ENCODE results near the gene ADSS1.
"Not testable (repeated sequence)": the region's sequence is repeated elsewhere in the genome, so short reads cannot be mapped to it uniquely, and the experiment has no call there.

Gene ADSS1

DNA sequence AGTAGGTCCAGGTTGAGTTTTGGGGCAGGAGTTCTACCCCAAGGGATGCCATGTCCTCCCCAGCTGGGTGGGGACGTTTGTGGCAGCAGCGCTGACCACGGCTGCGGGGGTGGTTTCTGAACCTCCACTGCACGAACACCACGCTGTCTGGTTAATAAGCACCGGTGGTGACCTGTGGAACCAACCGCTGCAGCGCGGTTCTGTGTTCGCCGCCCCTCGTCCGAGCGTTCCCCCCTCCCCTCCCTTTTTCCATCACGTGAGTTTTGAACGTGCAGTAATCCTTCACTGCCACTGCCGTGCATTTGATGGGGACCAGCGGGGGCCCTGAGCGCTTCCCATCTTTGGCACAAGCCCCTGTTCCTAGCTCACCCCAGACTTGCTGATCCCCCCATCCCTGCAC, 6.4 kb upstream of the ADSS1 start:
- no peak for DNase-seq (ENCODE audit: low spot score)

DNA sequence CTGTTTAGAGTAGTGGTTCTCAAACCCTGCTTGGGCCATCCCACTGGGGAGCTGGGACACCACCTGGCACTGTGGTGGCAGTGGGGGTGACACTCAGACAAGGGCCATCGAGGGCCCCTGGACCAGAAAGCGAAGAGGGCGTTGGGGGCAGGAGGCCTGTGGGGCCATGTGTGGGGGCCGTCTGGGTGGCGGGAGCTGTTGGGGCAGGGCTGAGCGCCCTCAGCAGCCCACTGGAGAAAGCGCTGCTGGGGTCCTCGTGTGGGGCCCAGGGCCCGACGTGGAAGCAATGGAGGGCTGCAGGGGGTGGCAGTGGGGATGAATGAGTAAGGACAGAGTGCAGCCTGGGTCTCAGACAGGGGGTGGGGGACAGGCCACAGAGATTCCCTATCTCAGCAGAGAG, 5.9 kb upstream of the ADSS1 start:
- DNase-seq (ENCODE audit: low spot score) = no peak

DNA sequence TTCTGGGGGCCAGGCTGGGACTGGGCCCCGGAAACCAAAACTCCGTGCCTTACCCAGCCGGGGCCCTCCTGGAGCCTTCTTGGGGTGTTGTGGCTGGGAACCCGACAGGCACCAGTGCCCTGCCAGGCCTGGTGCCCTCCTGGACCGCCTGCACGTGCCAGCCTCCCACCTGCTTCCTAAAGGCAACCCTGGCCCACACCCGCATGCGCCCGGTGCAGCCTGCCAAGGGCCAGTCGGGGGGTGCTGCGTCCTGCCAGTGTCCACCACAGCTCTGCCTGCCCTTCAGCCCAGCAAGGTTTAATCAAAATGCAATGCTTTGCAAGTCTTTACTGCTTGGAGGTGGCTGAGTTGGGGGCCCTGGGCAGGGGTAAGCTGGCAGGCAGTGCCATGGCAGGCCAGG, 5.2 kb upstream of the ADSS1 start:
- no peak for DNase-seq (ENCODE audit: low spot score)

DNA sequence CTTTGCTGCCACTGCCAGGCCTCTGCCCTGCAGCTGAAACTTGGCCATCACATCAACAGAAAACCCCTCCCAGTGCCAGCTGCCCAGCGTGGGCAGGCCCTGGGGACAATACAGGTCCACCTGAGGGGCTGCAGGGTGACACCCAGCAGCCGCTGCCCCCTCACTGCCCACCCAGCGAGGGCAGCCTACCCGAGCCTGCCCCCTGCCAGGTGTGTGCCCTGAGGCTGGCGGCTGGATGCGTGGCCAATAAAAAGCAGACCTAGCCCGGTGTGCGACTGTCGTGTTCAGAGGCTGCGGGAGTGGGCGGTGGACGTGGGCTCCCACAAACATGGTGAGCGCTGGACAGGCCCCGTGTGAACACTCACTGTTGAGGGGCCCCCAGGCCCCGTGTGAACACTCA, 4.7 kb upstream of the ADSS1 start:
- DNase-seq (ENCODE audit: low spot score) = no peak

DNA sequence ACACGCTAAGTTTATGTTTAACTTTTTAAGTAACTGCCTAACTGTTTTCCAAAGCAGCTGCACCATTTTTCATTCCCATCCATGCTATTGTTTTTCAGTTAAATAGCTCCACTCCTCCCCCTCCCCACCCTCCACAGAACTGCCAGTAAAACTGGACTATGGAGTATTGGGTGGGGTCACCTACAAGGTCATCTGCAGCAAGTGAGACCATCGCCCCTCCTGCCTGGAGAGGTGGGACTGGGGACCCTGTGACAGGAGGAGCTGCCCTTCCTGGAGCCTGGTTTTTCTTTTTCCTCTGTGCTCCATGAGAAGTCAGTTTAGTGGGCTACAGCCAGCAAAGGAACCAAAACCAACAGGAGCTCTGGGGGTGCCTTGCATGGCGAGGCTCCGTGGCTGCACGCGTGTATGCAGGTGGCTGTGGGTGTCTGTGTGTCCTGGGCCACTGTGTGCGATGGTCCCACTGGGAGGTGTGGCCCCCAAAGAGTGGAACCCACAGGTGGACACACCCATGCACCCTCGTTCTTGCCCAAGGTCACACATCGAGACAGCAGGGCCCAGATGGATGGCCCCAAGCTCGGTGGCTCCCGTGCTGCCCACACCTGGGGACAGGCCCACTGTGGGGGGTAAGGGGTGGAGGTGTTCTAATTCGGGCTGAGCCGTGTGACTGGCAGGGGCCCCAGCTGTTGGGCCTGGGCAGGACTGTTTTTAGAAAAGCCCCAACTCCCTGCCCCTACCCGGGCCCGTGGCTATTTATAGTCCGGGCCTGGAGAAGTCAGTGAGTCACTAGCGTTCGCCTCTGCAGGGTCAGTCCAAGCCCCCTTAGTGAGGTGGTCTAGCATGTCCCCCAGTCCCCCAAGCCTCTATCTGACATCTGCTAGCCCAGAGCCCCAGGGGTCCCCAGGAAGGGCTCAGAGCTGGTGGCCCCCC, 2.3 kb upstream of the ADSS1 start:
- DNase-seq (ENCODE audit: low spot score) = no peak

DNA sequence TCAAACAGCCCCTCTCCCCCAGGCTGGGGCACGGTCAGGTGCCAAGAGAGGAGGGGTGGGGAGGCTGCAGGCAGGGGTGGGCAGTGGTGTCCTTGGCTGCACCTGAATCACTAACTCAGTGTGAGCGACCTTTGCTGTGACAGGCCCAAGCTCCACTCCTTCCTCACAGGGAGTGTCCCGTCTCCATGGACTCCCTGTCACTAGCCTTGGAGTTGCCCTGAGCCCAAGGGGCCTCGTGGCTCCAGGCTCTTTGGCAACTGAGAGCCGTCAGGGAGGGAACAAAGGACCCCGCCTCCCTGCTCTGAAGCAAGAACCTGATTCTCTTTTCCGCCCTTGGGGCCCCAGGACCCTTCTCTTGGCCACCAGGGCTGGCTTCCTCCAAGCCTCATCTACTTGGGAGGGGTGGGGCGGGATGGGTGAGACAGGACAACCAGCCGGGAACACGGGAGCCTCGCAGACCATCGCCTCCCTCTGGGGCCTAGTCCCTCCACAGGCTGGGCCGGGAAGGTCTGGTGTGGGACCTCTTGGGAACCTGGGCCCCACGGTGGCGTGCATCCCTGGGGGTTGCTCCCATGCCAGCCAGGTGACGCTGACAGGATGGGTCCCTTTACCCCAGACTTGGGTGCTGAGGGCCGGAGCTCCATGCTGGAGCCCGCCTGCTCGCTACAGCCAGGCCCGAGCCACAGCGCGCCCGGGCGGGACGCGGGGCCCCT, 935 bp upstream of the ADSS1 start:
- DNase-seq (ENCODE audit: low spot score) = no peak

DNA sequence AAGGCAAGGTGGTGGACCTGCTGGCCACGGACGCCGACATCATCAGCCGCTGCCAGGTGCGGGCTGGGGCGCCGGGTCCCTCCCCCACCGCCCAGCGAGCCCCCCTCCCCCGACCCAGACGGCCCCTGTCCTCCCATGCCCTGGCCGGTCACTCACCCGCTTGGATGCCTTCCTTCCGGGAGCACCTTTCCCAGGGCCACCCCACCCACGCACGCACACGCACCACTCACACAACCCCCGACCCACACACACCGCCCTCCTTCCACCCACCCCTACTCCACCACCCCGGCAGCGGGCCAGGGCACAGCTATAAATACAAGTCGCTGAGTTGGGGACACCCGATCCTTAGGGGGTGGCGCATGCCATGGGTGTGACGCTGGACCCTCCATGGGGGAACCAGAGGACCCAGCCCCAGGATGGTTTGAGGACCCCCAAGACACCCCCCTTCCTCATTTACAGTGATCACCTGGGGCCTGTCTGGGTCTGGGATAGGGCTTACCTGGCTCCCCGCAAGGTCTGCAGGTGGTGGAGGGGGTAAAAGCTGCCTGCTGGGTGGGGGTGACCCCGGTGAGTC, 465 bp downstream of the ADSS1 start:
- no peak for DNase-seq (ENCODE audit: low spot score)

DNA sequence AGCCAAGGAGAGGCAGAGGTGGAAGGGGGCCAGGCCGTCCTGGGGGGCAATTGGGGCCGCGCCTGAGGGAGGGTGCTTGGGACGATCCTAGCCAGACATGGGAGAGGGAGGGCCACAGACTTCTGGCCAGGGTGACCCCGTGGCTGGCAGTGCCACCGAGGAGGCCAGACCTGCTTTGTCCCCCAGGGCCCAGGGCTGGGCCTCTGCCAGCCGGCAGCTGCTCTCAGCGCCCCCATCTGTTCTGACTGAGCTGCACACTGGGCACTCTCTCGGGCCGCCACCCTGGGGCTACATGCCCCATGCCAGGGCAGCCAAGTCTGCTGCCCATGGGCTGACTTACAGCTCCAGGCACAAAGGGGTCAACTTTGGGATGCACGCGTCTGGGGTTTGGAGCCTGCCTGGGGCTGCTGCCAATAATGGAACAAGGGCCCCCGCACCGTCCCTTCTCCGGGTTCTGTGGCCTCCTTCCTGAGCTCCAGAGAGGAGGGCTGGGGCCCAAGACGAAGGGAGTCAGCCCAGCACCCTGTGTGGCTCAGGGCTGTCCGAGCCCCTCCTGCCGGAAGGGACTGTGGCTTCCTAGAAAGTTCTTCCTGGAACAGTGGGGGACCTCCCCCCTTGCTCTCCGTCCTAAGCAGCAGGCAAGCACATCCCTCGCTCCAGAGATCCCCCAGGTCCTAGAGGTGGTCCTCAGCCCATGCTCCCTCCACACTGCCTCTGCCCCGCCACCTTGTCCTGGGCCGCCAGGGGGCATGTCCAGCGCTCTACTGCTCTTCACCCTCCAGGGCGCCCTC, 1.1 kb downstream of the ADSS1 start:
- no peak for DNase-seq (ENCODE audit: low spot score)

DNA sequence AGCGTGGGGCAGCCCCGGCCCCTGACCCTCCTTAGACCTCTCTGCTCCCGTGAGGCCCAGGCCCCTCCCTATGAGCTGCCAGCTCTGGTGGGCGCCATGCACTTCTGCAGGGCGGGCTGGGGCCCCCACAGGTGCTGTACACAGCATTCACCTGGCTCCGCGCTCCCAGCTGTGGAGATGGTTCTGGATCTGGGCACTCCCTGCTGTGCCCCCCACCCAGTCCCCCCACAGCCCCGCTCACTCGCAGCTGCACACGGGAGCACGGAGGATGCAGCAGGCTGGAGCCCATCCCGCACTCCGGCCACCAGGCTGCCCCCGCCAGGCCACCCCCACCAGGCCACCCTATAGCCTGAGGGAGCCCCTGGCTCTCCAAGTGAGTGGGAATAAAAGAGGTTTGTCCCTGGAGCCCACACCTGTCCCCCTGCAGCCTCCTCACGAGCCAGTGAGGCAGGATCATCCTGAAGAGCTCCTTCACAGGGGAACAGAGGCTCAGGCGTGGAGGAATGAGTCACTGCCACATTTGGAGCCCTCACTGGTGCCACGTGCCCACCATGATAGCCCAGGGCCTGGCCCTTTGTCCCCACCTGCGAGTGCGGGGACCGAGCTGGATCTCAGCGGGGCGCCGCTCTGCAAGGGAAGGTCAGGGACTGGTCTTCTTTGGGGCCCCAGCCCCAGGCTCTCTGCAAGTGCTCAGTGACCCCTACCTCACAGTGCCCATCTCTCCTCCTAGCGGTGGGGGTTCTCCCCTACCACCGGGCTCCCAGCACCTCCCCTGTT, 1.9 kb downstream of the ADSS1 start:
- no peak for DNase-seq (ENCODE audit: low spot score)

DNA sequence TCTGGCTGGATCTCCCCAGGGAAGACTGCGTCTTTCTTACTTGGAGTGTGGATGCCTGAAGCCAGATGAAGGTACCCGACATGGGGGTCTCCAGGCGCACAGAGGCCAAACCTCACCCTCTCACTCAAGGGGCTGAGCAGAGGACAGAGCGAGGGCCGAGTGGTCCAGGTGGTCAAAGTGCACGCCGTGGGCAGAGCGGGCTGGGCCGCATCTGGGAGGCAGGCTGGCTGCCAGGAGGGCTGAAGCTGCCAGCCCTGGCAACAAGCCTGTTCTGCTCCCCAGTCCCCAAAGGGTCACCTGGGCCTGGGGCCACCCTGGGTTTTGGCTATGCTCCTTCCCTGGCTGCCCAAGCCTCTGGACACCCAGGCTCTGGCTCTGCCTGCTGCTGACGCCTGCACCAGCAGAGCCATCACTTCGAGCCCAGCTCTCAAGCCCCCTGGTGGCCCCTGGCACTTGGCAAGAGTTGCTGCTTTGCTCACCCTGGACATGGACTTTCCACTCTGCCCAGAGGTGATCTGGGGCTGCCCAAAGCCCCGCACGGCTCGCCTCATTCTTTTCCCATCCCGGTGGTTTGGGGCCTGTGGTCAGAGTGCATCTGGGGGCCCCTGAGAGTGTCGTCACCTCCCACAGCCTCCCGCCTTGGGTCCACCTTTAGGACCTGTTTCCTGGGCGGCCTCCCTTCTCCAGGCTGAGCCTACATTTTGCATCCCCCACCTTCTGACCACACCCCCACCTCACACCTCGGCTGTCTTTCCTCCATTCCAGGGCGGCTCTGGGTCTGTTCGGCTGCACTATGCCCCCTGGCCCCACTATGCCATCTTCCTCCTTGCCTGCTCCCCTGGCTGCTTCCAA, 2.8 kb downstream of the ADSS1 start:
- no peak for DNase-seq (ENCODE audit: low spot score)

DNA sequence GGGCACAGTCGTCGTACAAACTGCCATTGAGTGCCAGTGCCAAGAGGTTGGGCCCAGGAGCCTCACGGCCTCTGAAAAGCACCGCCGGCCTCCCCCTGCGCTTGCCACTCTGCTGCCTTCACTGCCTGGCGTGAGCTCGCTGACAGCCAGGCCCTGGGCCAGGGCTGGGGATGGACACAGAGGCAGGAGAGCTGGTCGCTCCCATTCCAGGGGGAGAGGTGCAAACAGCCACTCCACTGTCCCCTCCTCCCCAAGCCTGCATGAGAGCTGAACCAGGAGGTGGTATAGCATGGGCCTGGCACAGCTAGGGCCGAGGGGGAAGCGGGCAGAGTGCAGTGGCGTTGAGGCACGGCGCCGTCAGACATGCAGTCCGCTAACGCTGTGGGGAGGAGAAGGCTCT, 4.6 kb downstream of the ADSS1 start:
- DNase-seq (ENCODE audit: low spot score) = no peak

DNA sequence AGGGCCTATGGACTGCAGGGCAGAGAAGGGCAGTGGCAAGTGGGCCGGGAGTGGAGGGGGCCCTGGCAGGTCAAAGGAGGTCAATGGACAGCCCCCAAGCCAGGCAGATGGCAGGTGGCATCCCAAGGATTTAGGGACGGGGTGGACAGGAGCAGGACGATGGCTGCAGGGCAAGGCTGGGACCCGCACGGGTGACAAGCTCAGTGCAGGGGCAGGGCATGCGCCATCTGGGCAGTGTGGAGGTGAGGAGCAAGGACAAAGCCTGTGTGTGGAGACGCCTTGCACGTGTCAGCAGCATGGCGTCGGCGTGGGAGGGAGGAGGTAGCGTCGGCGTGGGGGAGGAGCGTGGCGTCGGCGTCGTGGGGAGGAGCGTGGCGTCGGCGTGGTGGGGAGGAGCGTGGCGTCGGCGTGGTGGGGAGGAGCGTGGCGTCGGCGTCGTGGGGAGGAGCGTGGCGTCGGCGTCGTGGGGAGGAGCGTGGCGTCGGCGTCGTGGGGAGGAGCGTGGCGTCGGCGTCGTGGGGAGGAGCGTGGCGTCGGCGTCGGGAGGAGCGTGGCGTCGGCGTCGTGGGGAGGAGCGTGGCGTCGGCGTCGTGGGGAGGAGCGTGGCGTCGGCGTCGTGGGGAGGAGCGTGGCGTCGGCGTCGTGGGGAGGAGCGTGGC, 5.3 kb downstream of the ADSS1 start:
- DNase-seq (ENCODE audit: low spot score) = not testable (repeated sequence)

DNA sequence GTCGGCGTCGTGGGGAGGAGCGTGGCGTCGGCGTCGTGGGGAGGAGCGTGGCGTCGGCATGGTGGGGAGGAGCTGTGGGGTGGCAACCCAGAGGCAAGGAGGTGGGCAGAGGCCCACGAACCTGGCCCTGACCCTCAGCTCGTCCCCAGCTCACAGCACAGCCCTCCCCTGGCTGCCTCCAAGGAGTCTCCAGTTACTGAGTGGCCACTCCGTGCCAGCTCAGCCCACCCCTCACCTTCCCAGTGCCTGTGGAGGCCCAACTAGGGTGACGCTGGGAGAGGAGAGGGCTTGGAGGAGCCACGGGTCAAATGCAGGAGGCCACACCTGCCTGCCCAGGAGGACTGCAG, 5.8 kb downstream of the ADSS1 start:
- DNase-seq (ENCODE audit: low spot score) = no peak

DNA sequence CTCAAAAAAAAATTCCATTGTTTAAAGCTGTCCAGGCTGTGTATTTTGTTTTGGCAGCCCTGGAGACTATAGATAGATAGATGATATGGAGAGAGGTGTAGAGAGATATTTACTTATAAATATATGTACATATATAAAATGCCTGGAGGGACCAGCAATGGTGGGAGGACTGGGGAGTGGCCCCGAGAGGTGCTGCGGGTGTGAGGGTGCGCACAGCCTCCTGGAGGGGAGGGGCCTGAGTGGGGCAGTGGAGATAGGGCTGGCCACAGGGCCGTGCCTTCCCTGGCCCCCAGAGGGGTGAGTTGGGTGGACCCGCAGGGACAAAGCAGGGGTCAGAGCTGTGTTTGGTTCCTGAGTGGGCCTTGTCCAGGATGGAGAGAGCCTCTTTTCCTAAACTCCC, 6.5 kb downstream of the ADSS1 start:
- DNase-seq (ENCODE audit: low spot score) = no peak

DNA sequence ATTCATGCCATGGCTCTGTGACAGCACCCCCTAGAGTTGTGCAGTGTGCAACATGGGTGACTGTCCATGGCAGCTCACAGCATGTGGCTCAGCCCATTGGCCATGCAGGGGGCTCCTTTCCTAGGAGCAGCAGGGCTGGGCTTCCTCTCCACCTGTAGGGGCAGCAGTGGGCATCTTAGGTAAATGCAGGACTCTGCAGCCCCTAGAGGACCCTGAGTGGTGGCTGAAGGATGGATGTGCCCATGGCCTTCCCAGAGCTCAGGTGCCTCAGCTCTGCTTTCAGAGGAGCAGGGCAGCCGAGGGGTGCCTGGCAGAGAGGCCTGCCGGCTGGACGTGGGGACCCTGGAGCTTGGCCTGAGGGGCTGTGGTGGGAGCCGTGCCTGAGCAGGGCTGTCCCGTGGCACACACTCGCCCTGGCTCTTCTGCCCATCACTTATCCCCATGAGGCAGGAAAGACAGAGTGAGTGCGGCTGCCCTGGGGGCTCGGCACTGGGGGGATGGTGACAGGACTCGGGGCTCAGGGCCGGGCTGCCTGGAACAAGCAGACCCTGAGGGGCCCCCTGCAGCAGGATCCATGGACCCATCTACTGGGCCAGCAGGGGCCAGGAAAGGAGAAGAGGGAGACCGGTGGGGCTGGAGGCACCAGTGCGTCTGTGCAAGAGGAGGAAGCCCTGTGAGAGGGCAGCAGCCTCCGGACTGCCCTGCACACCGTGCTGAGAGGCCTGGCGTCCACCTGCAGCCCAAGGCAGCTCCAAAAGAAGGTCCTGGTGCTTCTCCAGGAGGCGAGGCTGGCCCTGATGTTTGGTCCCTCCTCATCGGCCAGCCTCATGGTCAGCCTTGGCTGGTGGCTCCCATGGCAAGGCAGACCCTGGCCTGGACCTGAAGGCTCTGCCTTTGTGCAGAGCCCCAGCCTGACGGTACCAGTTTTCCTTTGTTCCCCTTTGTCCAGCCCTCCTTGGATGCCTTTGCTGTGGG, 7.6 kb downstream of the ADSS1 start:
- DNase-seq (ENCODE audit: low spot score) = no peak

DNA sequence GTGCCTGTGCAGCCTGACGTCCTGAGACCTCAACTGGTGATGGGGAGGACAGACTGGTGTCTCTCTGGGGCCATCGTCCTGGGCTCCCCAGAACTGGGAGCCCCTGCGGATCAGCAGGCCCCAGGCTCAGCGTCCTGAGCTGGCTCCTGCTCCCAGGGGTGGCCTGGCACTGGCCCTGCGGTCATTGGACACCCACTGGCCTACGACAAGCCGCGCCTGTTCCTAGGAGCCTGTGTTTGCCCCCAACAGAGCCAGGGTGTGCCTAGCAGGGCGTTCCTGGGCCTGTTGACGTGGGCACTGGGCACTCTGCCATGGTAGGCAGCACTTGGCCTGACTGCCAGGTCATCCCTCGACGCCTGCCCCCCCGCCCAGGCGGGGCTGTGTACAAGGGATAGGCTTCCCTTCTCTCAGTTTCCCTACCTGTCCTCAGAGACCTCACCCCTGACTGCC, 8.4 kb downstream of the ADSS1 start:
- no peak for DNase-seq (ENCODE audit: low spot score)

DNA sequence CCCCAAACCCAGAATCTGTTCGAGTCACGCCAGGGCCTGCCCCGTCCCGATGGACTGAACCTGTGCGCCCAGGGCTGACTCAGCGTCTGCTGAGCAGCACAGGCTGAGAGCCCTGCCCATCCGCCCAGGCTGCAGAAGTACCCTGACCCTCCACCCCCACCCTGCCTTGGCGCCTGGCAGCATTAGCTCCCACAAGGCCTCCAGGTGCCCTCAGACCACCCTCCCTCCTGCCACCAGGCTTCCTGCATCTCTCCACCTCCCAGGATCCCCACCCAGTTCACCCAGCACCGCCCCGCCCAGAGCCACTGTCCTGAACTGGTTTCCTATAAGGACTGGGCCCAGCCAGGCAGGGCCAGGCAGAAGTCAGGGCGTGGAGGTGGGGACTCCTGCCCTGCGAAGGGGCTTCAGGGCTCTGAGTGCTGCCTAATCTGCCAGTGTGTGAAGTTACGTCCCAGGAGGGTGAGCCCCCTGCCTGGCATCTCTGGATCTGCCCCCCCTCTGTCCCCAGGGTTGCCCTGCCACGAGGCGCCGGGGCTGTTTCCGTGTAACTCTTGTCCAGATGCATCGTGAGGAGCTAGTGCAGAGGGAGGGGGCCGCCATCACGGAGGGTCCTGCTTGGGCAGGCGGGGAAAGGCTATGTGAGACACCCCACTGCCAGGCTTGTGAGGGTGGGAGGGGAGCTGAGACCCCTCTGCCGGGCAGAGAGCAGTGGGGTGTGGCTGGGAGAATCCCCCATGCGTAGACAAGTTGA, 9.1 kb downstream of the ADSS1 start:
- DNase-seq (ENCODE audit: low spot score) = no peak

DNA sequence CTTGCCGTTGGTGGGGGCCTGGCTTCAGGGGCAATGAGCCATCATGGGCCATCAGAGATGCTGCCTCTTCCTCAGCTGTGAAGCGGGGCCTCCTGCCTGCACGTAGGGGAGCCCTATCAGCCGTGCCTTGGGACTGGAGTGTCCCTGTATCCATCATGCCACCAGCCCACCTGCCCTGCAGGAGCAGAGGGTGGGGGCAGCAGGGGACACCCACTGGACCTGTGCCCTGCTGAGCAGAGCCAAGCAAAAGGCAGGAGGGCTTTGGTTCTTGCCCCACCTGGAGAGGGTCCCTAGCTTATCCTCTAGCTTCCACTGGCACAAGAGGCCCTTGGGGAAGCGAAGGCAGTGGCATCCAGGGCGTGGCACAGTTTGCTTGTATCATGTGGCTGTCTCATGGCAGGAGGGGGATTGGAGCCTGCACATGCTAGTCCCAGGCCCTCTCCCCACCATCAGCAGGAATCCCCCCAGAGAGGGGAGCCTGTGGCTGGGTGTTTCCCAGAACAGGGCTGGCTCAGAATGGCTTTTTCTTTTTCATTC, 10.1 kb downstream of the ADSS1 start:
- no peak for DNase-seq (ENCODE audit: low spot score)
